NCI-H1436 (cell line): ENCODE data around the gene PXN.
"Not testable (repeated sequence)": the region's sequence is repeated elsewhere in the genome, so short reads cannot be mapped to it uniquely, and the experiment has no call there.

Experiments
- DNase-seq: peaks from one replicate; lab custom pipeline; 2025; lab: John Stamatoyannopoulos, UW

The PXN gene

DNA sequence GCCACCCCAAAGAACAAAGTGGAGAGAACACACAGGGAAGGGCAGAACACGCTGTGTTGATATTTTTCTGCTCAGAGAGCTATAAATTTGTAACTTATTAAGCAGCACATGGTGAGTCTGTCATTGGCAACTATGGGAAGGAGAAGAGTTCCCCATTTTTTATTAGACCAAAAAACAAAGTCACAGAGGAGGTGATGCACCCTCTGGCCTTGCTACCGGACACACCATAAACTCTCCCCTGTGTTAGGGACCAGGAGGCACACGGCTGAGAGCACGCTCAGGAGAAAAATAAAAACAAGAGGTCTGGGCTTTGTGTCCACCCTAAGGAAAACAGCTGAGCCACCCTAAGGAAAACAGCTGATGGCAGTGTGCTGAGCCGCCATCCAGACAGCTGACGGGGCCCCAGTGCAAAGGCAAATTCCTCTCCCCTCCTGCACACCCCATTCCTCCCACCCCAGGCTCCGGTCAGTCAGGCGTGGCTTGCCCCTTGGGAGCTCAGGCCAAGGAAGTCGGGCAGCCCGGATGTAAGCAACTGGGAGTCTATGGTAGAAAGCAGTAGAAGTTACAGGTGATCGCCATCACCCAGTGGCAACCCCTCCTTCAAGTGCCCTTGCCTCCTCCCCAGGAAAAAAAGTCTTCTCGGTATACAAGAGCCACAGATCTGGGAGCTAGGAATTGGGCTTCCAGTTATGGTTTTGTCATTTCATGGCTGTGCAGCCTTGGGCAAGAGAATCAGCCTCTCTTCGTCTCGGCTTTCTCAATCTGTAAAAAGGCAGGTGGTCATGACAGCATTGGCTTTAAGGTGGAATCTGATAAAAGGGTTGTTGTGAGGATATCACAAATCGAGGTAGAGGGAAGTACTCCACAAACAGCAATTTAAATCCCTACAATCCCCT, 2.4 kb downstream of the PXN start:
- DNase-seq = no peak

DNA sequence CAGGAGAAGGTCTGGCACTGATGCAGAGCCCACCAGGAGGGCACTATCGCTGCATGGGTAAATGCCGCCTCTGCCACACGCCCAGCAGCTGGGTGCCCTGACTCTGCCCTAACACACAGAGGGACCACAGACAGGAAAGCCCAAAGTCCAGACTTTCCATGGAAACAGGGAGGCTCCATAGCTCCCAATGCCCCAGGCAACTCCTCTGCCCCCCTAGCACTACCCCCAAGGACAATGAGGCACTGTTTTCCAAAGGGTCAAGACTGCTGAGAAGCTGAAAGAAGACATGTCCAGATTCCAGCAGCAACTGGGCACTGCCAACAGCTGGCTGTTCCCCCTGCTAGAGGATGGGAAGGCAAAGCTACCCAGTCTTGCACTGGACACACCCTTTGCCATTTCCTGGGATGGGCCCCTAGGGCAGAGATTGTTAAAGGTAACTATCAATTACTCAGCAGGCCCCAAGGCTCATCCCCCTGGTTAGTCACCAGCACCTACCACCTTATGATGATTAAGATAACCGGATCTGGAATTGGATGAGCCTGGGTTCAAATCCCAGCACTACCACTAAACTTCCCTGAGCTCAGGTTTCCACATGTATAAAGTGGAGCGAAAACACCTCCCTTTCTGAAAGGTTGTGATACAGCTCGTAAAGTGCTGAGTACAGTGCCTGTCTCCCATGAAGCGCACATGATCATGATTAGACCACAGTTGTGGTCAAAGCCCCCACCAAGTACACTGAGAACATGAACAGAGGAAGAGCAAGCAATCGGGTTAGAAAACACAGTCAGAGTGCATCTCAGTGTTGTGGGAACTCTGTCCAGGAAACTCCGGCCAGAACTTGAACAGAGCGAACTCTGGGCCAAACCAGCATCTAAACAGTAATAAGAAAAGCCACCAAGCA, 3.3 kb downstream of the PXN start:
- DNase-seq = no peak

DNA sequence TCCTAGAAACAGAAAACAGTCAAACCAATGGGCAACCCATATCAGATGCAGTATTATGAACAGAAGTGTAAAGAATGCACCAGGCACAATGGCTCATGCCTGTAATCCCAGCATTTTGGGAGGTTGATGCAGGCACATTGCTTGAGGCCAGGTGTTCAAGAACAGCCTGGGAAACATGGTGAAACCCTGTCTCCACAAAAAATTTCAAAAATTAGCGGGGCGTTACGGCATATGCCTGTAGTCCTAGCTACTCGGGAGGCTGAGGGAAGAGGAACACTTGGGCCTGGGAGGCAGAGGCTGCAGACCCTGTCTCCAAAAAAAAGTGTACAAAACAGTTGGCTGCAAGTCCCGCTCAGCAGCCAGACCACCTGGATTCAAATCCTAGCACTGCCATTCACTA, 4.9 kb downstream of the PXN start:
- DNase-seq = no peak

DNA sequence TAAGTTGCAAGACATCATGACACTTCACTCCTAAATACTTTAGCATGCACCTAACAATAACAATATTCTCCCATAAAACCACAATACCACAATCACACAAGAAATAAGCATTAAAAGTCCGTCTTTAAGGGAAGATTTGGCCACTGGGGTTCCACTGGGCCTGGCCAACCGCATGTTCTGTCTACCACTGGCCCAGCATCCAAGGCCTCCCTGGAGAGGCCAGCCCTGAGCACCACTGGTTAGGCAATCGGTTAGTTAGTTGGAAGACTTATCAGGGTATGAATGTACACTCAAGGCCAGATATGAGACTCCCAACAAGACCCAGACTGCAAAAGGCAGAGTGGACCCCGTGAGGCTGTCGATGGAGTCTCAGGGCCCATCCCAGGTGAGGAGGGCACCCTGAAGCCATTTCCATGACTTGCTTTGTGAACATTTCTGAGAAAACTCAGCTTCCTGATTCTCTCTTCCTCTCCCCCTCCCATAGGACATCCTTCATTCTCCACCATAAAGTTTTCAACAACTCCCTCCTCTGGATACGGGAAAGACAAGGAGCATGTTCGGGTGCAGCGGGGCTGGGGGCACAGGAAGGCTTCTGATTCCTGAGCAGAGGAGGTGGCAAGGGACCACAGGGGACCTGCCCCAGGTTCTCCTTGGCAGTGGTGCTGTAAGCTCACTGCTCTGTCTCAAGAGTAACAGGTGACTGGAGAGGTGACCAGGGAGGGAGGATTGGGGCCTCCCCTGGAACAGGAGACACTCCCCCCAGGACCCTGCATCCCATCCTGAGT, 5.9 kb downstream of the PXN start:
- DNase-seq = no peak

DNA sequence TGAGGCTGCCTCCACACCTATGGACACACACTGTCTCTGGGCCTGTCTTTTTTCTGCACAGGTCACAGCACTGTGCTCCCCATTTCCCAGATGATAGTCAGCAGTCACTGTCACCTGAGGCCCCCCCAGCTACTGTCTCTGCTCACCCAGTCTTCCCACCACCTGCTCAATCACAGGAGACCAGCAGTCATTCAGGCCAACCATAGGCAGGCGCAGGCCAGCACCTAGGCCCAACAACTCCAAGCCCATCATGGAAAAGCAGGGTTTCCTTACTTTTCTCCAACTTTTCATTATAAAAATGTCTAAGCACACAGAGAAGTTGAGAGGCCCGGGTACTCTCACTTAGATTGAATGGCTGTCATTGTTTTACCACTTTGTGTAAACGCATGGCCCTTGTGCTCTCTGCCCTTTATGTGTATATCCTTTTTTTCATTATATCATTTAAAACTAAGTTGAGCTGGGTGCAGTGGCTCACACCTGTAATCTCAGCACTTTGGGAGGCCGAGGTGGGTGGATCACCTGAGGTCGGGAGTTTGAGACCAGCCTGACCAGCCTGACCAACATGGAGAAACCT, 7.1 kb downstream of the PXN start:
- no peak for DNase-seq

DNA sequence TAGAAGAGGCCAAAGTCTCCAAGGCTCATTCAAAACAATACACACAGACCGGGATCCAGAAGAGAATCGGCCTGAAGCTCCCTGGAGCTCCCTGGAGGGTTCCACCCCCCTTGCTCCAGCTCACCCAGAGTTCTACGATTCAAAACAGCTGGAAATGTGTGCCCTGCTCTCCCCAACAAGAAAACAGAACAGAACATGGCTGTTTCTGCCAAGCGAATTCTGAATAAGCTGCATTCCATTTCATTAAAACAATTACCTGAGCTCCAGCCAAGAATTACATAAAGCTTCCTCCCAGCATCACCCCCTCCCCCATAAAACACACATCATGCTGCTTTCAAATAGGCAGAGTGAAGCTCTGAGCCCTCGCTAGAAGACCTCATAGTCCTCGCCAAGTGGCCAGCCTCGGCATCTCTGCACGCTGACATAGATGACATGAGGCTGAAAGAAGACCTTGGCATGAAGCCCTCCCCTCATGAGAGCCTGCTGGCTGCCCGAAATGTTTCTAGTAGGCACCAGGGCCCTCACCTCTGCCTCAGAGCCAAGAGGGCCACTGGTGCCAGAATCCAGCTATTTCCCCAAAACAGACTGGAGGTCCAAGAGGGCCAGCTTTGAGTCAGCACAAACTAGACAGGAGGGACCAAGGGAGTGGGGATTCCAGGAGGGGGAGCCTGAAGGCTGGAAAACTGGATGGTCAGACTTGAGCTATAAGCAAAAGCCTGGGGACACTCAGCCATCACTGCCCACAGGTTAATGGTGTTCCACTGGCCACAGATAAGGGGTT, 8.3 kb downstream of the PXN start:
- no peak for DNase-seq

DNA sequence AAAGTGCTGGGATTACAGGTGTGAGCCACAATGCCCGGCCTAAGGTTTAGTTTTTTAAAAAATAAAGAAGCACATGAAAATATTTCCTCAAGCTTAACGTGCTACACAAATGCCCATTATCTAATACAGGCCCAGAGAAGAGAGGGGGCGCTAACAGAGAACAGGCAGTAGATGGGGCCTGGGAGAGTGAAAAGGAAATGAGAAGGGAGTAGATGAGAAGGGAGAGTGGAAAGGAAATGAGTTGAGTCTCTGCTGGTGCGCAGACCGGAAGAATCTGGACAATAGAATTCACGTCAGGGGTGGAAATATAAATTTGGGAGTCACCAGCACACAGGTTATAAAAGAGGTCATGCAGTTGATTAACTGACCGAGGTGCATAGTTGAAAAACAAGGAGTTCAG, 10.7 kb downstream of the PXN start:
- no peak for DNase-seq

DNA sequence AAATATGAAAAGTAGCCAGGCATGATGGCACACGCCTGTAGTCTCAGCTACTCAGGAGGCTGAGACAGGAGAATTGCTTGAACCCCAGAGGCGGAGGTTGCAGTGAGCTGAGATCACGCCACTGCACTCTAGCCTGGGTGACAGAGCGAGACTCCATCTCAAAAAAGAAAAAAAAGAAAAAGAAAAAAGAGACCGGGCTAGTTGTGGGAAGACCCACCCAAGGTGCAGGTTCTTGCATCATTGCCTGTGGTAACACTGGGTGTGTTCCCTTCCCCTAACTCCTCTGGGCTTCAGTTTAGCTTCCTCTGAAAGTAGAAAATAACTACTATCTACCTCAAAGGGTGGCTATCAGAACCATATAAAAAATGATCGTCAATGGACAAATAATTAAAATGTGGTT, 12.2 kb downstream of the PXN start:
- DNase-seq = not testable (repeated sequence)

DNA sequence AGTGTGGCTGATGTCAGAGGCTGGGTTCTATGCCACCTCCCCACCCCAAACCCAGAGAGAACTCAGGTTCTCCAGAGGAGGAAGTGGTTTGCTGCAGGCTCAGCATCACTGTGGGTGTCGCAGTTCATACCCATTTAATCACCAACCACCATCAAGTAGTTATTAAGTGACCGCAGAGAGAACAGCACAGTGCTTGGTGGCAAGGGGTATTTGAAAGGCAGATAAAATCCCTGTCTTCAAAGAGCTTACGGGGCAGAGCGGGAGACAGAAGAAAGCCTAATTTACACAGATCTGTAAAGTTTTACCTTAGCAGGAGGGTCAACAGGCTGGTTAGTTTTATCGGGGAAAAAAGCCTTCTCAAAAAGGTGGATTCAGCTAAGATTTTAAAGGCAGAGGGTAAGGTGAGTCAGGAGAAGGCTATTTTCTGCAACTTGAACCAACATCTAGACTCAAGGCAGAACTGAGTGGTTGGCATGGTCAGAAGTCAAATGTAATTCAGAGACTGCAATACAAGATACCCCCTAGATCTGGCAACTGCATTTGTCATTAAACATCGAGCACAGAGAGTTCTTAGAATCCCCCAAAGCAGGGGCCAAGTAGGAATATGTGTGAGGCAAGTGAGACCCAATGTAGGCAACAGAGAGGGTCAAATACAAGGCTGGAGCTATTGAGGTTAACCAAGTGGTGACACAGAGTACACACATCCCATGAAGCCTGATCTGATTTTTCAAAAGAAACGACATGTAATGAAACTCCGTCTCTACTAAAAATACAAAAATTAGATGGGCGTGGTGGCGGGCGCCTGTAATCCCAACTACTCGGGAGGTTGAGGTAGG, 13.2 kb downstream of the PXN start:
- DNase-seq = no peak

DNA sequence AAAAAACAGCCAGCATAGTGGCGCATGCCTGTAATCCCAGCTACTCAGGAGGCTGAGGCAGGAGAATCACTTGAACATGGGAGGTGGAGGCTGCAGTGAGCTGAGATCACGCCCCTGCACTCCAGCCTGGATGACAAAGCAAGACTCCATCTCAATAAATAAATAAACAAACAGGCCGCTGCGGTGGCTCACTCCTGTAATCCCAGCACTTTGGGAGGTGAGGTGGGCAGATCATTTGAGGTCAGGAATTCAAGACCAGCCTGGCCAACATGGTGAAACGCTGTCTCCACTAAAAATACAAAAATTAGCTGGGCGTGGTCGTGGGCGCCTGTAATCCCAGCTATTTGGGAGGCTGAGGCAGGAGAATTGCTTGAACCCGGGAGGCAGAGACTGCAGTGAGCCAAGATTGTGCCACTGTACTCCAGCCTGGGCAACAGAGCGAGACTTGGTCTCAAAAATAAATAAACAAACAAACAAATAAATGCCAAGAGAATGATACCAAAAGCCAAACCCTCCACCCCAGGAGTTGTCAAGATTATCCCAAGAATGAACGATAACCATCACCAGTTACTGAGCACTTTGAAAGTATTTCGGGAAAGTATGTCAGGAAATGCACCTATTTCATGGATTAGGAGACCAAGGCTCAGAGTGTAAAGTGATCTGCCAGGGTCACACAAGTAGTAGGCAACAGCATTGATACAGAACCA, 14.0 kb downstream of the PXN start:
- DNase-seq = not testable (repeated sequence)

DNA sequence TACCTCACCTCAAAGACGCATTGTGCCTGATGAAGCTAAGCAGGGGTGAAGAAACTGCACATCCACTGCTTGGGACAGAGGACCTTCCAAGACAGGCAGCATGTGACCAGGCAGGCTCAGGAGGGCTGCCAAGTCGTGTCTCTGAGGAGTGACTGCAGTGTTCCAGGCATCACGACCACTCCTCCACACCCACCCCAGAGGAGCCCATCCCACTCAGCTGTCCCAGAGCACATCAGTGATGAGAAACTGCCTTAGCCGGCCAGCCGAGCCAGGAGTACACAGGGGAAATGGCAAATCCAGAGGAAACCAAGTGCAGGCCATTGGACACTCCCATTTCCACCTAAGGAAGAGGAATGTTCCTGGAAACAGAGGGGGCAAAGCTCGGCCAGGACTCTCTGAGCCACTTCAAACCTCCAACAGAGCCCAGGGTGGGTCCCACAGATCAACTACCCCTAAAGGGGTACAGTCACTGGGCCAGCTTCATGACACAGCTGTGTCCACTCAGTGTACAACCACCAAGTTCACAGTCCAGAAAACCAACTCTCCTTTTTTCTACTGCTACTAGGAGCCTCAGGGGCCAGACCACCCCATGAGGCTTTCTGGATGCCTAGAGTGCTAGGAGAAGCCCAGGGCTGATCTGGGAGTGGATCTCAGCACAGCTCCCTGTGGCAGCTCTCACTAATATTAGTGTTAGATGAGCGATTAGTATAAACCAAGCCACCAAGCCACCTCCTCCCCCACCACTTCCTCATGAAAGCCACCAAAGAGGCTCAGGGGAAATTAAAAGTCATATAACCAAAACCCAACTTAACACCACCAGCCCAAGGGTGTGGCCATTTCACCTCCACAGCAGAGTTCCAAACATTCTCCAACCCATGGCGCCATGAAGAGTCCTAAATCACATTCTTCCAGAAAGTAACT, 15.4 kb downstream of the PXN start:
- DNase-seq = no peak

DNA sequence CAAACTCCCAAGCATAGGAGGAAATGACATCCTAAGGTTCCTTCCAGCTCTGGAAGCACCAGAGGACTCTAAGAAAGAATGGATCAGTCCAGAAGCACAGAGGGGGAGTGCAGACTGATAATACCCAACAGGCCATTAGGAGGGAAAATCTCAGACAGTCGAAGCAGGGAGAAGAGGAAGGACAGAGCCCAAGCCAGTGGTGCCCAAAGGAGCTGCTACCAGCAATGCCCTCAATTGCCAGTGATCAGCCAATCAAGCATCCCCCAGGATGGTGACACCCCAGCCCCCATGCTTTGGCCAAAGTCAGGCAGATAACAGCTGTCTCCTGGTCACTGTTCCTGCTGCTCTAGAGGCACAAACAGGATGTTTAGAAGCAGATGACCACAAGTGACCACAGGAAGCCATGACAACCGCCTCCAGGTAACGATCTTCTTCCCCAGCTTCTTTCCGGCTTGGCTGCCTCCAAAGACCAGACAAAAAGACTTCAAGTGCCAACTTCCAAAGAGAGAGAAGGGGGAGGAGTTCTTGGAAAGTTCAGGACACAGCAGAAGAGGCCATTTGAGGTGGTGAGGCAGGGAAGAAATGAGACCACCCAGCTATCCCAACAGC, 16.2 kb downstream of the PXN start:
- no peak for DNase-seq

DNA sequence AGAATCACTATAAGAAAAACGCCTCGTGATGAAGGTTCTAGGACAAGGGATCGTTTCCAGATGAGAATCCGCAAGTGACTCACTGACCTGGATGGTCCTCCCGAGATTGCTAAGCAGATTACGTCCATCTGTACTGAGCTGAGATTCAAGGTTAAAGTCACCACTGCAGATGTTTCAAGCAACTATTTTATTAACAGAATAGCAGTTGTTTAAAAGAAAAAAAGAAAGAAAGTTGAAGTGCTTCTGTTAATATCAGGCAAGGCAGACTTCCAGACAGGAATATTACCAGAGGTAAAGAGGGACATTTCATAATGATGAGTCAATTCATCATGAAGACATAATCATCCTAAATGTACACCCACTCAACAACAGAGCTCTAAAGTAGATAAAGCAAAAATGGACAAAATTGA, 17.9 kb downstream of the PXN start:
- DNase-seq = no peak

DNA sequence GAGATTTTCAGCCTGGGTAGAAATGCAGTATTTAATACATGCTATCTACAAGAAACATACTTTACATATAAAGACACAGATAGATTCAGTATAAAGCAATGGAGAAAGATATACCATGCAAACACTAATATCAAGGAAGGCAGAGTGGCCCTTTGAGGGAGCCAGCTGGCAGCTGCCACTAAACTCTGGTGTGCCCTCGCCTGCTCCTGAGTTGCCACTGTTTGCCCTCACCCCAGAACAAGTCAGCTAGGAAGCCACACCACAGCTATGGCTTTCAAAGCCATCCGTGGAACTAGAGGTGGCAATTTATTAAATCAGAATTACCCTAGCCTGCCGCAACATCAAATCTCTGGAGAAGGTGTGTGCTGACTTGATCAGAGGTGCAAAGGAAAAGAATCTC, 18.3 kb downstream of the PXN start:
- no peak for DNase-seq

DNA sequence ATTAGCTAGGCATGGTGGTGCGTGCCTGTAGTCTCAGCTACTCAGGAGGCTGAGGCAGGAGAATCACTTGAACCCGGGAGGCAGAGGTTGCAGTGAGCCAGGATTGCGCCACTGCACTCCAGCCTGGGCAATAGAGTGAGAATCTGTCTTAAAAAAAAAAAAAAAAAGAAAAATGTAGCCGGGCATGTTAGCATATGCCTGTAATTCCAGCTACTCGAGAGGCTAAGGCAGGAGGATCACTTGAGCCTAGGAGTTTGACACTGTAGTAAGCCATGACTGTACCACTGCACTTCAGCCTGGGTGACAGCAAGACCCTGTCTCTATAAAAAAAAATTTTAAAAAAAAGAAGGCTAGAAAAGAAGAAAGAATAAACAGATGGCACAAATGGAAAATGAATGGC, 18.8 kb downstream of the PXN start:
- DNase-seq = not testable (repeated sequence)

DNA sequence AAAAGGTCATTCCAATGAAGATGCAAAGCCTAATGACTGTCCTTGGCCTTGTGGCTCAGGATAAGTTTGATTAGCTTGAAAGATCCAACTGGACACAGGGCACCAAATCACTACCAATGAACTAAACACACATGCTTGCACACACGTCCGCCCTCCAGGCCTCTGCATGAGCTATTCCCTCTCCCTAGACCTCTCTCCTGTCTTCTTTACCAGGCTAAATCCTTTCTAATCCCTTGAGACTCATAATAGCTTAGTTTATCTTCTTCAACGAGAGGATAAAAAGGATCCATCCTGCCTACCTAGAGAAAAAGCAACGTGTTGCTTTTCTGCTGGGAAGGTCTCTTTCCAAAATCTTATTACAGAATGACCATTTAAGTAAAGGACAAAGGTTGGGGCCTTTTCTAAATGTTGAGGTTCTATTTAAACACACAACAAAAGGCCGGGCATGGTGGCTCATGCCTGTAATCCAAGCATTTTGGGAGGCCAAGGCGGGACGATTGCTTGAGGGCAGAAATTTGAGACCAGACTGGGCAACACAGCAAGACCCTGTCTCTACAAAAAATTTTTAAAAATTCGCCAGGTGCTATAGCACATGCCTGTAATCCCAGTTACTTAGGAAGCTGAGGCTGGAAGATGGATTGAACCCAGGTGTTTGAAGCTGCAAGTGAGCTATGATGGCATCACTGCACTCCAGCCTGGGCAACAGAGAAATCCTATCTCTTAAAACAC, 22.4 kb downstream of the PXN start:
- DNase-seq = no peak

DNA sequence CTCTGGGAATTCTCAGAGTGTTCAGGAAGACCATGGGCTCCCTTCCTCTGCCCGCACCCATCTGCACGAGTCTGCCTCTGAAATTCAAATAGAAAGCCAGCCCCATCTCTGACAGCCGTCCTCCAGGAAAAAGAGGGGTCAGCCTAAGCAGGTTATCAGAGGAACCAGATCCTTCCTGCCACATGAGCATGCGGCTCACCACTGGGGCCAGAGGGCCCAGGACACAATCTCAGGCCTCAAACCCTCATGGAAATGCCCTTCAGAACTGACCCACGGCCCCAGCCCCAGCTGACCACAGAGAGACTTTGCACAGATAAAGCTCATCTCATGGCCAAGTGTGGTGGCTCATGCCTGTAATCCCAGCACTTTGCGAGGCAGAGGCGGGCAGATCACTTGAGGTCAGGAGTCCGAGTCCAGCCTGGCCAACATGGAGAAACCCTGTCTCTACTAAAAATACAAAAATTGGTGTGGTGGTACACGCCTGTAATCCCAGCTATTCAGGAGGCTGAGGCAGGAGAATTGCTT, 23.2 kb downstream of the PXN start:
- no peak for DNase-seq
